Tibial nerve (tissue), 4 donors: ENCODE results near the gene KRTAP10-9. TPM values are rescaled to one million over a fixed set of nuclear protein-coding genes. Genes with fewer than 3 reads are reported as not detected.
"Not testable (repeated sequence)": the region's sequence is repeated elsewhere in the genome, so short reads cannot be mapped to it uniquely, and the experiment has no call there.

Experiments used
- DNase-seq, 2 donors: peaks; one replicate each; pipeline ENCODE4 v3.0.0-alpha.2; 2019; ENCODE audit warnings: low spot score in 2 of 2
- H3K27ac ChIP-seq, 4 donors: fragments of 200-600 bp; sonication (generic) in 3 of 4; one replicate each; pipeline ENCODE4 v1.5.1; 2017 to 2019; ENCODE audit warnings: mild to moderate bottlenecking in 1 of 4
- H3K27me3 ChIP-seq, 2 donors: fragments of 200-600 bp; sonication (generic) in 1 of 2; one replicate each; pipeline versions ENCODE4 v1.5.1 to v1.6.0; 2017 to 2019
- H3K36me3 ChIP-seq, 3 donors: fragments of 200-600 bp; sonication (generic); one replicate each; pipeline ENCODE4 v1.5.1; 2018 to 2019
- H3K4me1 ChIP-seq, 4 donors: fragments of 200-600 bp; sonication (generic) in 3 of 4; one replicate each; pipeline ENCODE4 v1.5.1; 2017 to 2019
- H3K4me3 ChIP-seq, 4 donors: fragments of 200-600 bp; sonication (generic) in 3 of 4; one replicate each; pipeline ENCODE4 v1.5.1; 2017 to 2019; ENCODE audit warnings: mild to moderate bottlenecking in 1 of 4, moderate library complexity in 1 of 4
- H3K9me3 ChIP-seq, 4 donors: fragments of 200-600 bp; sonication (generic) in 3 of 4; one replicate each; pipeline ENCODE4 v1.5.1; 2017 to 2019
- EP300 ChIP-seq, 2 donors: sonication (generic); formaldehyde crosslinking; IDR thresholded peaks; one replicate each; pipeline ENCODE4 v1.6.1; 2017; ENCODE audit warnings: antibody characterized with exemption in 2 of 2, mild to moderate bottlenecking in 1 of 2
- POLR2A ChIP-seq, 2 donors: fragments of 450-650 bp; IDR thresholded peaks; one replicate each; pipeline ENCODE4 v1.6.1; 2017; ENCODE audit warnings: antibody characterized with exemption in 2 of 2, mild to moderate bottlenecking in 2 of 2, moderate library complexity in 2 of 2
- WGBS, 2 donors: methylation state at CpG; one replicate each; pipeline ENCODE4 v1.1.5; 2018; 5-methylcytosine and 5-hydroxymethylcytosine counted together
- total RNA-seq, 4 donors: library from RNA; depleted of rRNA; stranded (reverse); fragments of >200 nt; gene quantifications; one replicate each; pipeline ENCODE4 v1.1.0, GENCODE V29; 2016
- TF ChIP-seq, protein P1 (sequence below), 5 experiments: fragments of 200-600 bp in 3 of 5; fragments of 450-650 bp in 2 of 5; sonication (generic) in 3 of 5; IDR thresholded peaks; one replicate each; pipeline ENCODE4 v1.5.1; 2016 to 2019; ENCODE audit warnings: antibody characterized with exemption in 5 of 5, mild to moderate bottlenecking in 3 of 5, moderate library complexity in 2 of 5

Gene KRTAP10-9
- total RNA-seq, 4 donors from 2014 or later: not detected

- Histone ChIP-seq H3K4me1 (no peaks in the 10 kb centered on the region), H3K9me3 (peaks cover 0 to 23% (median 1%) of the 10 kb centered on the region in 4 donors), H3K27ac (no peak within 1 kb of the TSS), H3K4me3 (no peak within 1 kb of the TSS), H3K27me3 (no peaks in the 10 kb centered on the region), H3K36me3 (no peaks in the 10 kb centered on the region)
- WGBS, 2 donors: 36 to 40% methylated on average over 20 to 21 of the region's 21 CpGs
- TF ChIP-seq POLR2A (IDR thresholded peaks at IDR 0.05) (no peak), EP300 (IDR thresholded peaks at IDR 0.05) (no peak)
- TF ChIP-seq, protein P1, sequence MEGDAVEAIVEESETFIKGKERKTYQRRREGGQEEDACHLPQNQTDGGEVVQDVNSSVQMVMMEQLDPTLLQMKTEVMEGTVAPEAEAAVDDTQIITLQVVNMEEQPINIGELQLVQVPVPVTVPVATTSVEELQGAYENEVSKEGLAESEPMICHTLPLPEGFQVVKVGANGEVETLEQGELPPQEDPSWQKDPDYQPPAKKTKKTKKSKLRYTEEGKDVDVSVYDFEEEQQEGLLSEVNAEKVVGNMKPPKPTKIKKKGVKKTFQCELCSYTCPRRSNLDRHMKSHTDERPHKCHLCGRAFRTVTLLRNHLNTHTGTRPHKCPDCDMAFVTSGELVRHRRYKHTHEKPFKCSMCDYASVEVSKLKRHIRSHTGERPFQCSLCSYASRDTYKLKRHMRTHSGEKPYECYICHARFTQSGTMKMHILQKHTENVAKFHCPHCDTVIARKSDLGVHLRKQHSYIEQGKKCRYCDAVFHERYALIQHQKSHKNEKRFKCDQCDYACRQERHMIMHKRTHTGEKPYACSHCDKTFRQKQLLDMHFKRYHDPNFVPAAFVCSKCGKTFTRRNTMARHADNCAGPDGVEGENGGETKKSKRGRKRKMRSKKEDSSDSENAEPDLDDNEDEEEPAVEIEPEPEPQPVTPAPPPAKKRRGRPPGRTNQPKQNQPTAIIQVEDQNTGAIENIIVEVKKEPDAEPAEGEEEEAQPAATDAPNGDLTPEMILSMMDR (IDR thresholded peaks at IDR 0.05): no peak
- no peak for DNase-seq
Measured at GRCh38 chr21:44637018-44637850, 10.3 kb downstream of the KRTAP10-9 start, which contains the start of gene KRTAP10-10. Gene KRTAP10-10, plus strand, starts transcription at chr21:44637356. Its CDS starts 62 bp downstream, at chr21:44637418.

DNA sequence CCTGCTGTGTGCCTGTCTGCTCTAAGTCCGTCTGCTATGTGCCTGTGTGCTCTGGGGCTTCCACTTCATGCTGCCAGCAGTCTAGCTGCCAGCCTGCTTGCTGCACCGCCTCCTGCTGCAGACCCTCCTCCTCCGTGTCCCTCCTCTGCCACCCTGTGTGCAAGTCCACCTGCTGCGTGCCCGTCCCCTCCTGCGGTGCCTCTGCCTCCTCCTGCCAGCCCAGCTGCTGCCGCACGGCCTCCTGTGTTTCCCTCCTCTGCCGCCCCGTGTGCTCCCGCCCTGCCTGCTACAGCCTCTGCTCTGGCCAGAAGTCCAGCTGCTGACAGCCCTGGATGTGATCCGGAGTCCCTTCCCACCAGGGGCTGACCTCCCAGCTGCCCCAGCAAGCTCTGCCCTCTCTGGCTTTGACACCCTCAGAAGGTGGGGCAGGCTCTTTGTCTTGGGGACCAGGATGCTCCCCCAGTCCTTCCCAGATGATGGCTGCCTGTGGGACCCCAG is 11.0 kb downstream of the KRTAP10-9 start:
- H3K9me3 ChIP-seq: peaks cover 0 to 18% (median 0%) of the 10 kb centered on the region in 4 donors
- H3K36me3 ChIP-seq, H3K27ac ChIP-seq, H3K4me3 ChIP-seq, H3K4me1 ChIP-seq, DNase-seq, H3K27me3 ChIP-seq: not testable (repeated sequence)
- WGBS, 2 donors: 57 to 59% methylated on average over 9 to 11 of the region's 12 CpGs

GRCh38 chr21:44638506-44639330 is 11.8 kb downstream of the KRTAP10-9 start:
- H3K36me3 ChIP-seq, H3K27ac ChIP-seq, DNase-seq, H3K4me3 ChIP-seq, H3K27me3 ChIP-seq, H3K4me1 ChIP-seq: not testable (repeated sequence)
- WGBS, 2 donors: 80 to 90% methylated on average over 9 to 19 of the region's 21 CpGs
- H3K9me3 ChIP-seq: peaks cover 0 to 23% (median 0%) of the 10 kb centered on the region in 4 donors

DNA sequence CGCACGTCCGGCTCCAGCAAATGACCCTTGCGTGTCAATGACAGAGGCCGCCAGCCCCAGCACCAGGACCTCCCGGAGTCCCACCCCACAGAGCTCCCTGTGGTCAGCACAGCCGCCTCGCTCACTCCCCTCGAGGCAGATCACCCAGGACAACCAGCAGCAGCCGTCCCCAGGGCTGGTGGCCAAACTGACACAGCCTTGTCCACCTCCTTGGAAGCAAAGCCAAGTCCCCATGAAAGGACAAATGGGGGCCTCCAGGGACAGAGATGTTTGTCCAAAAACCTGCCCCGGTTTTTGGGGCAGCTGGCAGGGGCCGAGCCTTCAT is 12.4 kb downstream of the KRTAP10-9 start:
- WGBS, 2 donors: 72 to 79% methylated on average over 9 to 12 of the region's 12 CpGs

DNA sequence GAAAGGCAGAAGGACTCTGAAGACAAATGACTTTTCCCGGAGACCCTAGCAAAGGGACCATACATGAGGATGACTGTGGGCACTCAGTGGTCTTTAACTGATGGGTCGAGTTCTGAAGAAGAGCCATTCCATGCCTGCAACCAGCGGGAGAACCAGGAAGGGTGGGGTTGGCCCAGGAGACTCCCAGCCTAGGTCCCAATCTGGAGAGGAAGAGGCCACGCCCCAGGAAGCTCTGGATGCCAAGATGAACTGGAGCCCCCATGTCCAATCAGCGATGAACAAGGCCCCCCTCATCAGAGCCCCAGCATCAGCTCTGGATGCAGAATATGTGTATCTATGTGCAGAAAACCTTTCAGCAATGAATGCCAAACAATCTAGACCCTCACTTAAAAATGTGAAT is 13.9 kb downstream of the KRTAP10-9 start:
- no peak for DNase-seq

More for the DNA sequence above, 12.4 kb downstream of the KRTAP10-9 start:
- H3K9me3 ChIP-seq: peaks cover 0 to 29% (median 0%) of the 10 kb centered on the region in 4 donors
- H3K27me3 ChIP-seq: no peaks in the 10 kb centered on the region
- H3K4me1 ChIP-seq: no peaks in the 10 kb centered on the region
- no peaks in the 10 kb centered on the region for H3K36me3 ChIP-seq
- no peak overlapping the region for H3K27ac ChIP-seq
- no peak for DNase-seq
- TF ChIP-seq EP300 (IDR thresholded peaks at IDR 0.05): no peak
- TF ChIP-seq POLR2A (IDR thresholded peaks at IDR 0.05): no peak
- TF ChIP-seq, protein P1 (IDR thresholded peaks at IDR 0.05): no peak
- no peak overlapping the region for H3K4me3 ChIP-seq

More for the DNA sequence above, 13.9 kb downstream of the KRTAP10-9 start:
- 91 to 96% methylated on average over 5 of the region's 5 CpGs for WGBS, 2 donors
- Histone ChIP-seq H3K9me3 (peaks cover 0 to 43% (median 4%) of the 10 kb centered on the region in 4 donors), H3K27ac (no peak overlapping the region), H3K4me1 (no peaks in the 10 kb centered on the region), H3K4me3 (no peak overlapping the region), H3K27me3 (no peaks in the 10 kb centered on the region), H3K36me3 (no peaks in the 10 kb centered on the region)
- TF ChIP-seq EP300 (IDR thresholded peaks at IDR 0.05): no peak
- TF ChIP-seq, protein P1 (IDR thresholded peaks at IDR 0.05): no peak
- TF ChIP-seq POLR2A (IDR thresholded peaks at IDR 0.05): no peak
